HepG2 (cell line): Measurements from ENCODE around the gene CNTFR. TPM values are rescaled to one million over a fixed set of nuclear protein-coding genes. Genes with fewer than 3 reads are reported as not detected.

Source experiments
- CEBPG ChIP-seq: IDR thresholded peaks from 2 replicates; pipeline ENCODE4 v1.6.1; 2016
- CTCF ChIP-seq: sonication (generic); formaldehyde crosslinking; IDR thresholded peaks from 2 replicates; pipeline ENCODE4 v1.5.0; 2020; ENCODE audit warnings: mild to moderate bottlenecking, missing genetic modification reagents, moderate library complexity
- MXI1 ChIP-seq: IDR thresholded peaks from 3 replicates; pipeline ENCODE4 v1.6.1; 2012; ENCODE audit warnings: low read depth, low read length, inconsistent platforms, borderline replicate concordance
- SMC3 ChIP-seq: IDR thresholded peaks from 2 replicates; pipeline ENCODE4 v1.6.1; 2011; ENCODE audit warnings: low read length, improper control_type of control experiment
- SNAI1 ChIP-seq: sonication (generic); formaldehyde crosslinking; IDR thresholded peaks from 2 replicates; pipeline ENCODE4 v1.5.0; 2020; ENCODE audit warnings: mild to moderate bottlenecking, missing genetic modification reagents, borderline replicate concordance
- SOX6 ChIP-seq, 2 experiments: fragments of 450-650 bp in 1 of 2; sonication (generic) in 1 of 2; formaldehyde crosslinking in 1 of 2; IDR thresholded peaks; 2 replicates each; pipeline versions ENCODE4 v1.4.0 to v1.6.1; 2017 to 2020; ENCODE audit warnings: antibody characterized with exemption in 1 of 2, mild to moderate bottlenecking in 1 of 2, missing genetic modification reagents in 1 of 2
- ZNF160 ChIP-seq: sonication (generic); formaldehyde crosslinking; IDR thresholded peaks from 2 replicates; pipeline ENCODE4 v1.8.0; 2022; ENCODE audit warnings: mild to moderate bottlenecking, inconsistent platforms, missing genetic modification reagents
- ZNF563 ChIP-seq: sonication (generic); formaldehyde crosslinking; IDR thresholded peaks from 2 replicates; pipeline ENCODE4 v1.8.0; 2022; ENCODE audit warnings: mild to moderate bottlenecking, moderate library complexity, missing genetic modification reagents
- ZNF574 ChIP-seq: sonication (generic); formaldehyde crosslinking; IDR thresholded peaks from 2 replicates; pipeline ENCODE4 v1.4.0; 2020; ENCODE audit warnings: missing genetic modification reagents
- ZNF740 ChIP-seq: sonication (generic); formaldehyde crosslinking; IDR thresholded peaks from 2 replicates; pipeline ENCODE4 v1.4.0; 2020; ENCODE audit warnings: missing genetic modification reagents
- polyA plus RNA-seq, 8 experiments: library from polyadenylated mRNA; depleted of rRNA in 3 of 8; stranded (reverse) in 7 of 8; unstranded in 1 of 8; fragments of >200 nt; fragmentation: Illumina TruSeq in 4 of 8; extraction: Trizol in 4 of 8; gene quantifications; 2 replicates each; pipeline versions ENCODE4 v1.2.1 to v1.2.3, GENCODE V29; 2011 to 2016; ENCODE audit warnings: low read depth in 4 of 8, missing spikeins in 1 of 8, mixed read lengths in 1 of 8; ENCODE audit not compliant: insufficient read depth in 1 of 8
- total RNA-seq, 5 experiments: library from RNA; depleted of rRNA; stranded (reverse); fragments of >200 nt; fragmentation: Illumina TruSeq; extraction: Trizol; gene quantifications; 2 replicates each; pipeline ENCODE4 v1.2.3, GENCODE V29; 2016; ENCODE audit warnings: low read depth in 1 of 5

Gene CNTFR
- total and polyA plus RNA-seq, 2 of the 13 experiments (the other 11 are each of a cell fraction or from before 2014, with no cell fraction given) = not detected

GRCh38 chr9:34612788-34613390 is 23.4 kb upstream of the CNTFR start (continued):
- TF ChIP-seq ZNF574 = peak; percentile 19; the same call in 1 of the 2 replicates
- 0 out of 2 replicates have a peak, but pooled peaks have one; percentile 36 for TF ChIP-seq CEBPG (CRISPR knock-in tag)
- TF ChIP-seq MXI1 = peak; percentile 8; the same call in 1 of the 3 replicates
- no peak for TF ChIP-seq ZNF160
- TF ChIP-seq SOX6 (IDR thresholded peaks at IDR 0.05) = no peak
- TF ChIP-seq SOX6 (CRISPR knock-in tag; IDR thresholded peaks at IDR 0.05) = peak; percentile 18; the same call in 1 of the 2 replicates
- no peak for TF ChIP-seq ZNF563 (CRISPR knock-in tag)
- TF ChIP-seq ZNF740 (CRISPR knock-in tag) = no peak
- TF ChIP-seq SNAI1 = no peak
- peak; percentile 57 for TF ChIP-seq SMC3
- peak; percentile 87 for TF ChIP-seq CTCF (CRISPR knock-in tag)
- TF ChIP-seq, all 625 proteins: peak for 17
